ENCODE data around the gene ASTN2. TPM values are rescaled to one million over a fixed set of nuclear protein-coding genes. Genes with fewer than 3 reads are reported as not detected.

The ASTN2 gene
- total RNA-seq, 4 donors from 2014 or later: 3.2 to 7.0 (median 5.4) TPM

DNA sequence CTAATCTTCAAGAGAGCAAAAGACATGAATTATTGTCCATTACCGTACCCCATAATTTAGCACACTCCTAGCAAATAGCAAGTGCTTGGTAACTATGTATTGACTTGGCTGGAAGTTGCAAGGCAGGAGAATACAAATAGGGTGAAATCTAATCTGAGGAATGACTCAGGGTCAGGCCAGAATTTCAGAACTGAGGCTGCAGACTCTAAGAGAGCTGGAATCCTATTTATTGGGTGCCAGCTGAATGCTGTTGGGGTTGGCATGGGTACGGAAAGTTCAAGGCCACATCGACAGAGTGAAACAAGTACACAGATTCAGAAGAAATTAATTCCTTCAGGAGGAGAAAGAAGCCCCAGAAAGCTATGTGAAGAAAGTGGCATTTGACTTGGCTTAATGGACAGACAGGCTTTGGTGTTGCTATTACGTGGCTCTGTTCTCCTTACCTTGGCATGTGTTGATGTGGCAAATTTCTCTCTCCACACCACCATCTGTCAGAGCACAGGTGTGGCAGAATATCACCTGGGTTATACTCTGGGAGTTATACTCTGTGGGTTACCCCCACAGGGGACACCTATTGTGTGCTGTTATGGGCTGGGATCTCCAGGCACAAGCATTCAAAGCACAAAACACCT is 20.9 kb upstream of the ASTN2 start:
- TF ChIP-seq, protein P1, sequence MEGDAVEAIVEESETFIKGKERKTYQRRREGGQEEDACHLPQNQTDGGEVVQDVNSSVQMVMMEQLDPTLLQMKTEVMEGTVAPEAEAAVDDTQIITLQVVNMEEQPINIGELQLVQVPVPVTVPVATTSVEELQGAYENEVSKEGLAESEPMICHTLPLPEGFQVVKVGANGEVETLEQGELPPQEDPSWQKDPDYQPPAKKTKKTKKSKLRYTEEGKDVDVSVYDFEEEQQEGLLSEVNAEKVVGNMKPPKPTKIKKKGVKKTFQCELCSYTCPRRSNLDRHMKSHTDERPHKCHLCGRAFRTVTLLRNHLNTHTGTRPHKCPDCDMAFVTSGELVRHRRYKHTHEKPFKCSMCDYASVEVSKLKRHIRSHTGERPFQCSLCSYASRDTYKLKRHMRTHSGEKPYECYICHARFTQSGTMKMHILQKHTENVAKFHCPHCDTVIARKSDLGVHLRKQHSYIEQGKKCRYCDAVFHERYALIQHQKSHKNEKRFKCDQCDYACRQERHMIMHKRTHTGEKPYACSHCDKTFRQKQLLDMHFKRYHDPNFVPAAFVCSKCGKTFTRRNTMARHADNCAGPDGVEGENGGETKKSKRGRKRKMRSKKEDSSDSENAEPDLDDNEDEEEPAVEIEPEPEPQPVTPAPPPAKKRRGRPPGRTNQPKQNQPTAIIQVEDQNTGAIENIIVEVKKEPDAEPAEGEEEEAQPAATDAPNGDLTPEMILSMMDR (IDR thresholded peaks at IDR 0.05; ENCODE audit: low read depth): no peak

DNA sequence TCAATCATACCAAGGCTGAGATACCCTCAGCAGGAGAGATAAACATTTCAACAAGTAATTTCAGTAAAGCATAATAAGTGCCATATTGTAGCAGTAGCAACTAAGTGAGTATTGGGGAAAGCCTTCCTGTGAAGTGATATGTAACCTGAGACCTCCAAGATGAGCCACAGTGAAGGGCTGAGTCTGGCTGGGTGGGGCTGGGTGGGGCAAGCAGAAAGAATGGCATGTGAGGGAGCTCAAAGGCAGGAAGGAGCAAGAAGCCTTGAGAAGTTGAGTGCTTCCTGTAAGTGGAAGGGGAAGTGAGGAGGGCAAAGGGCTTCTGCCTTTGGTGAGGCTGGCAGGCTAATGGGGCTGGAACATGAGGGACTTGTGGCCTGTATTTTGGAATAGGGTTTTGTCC is 19.7 kb upstream of the ASTN2 start:
- TF ChIP-seq, protein P1 (IDR thresholded peaks at IDR 0.05; ENCODE audit: low read depth): no peak

DNA sequence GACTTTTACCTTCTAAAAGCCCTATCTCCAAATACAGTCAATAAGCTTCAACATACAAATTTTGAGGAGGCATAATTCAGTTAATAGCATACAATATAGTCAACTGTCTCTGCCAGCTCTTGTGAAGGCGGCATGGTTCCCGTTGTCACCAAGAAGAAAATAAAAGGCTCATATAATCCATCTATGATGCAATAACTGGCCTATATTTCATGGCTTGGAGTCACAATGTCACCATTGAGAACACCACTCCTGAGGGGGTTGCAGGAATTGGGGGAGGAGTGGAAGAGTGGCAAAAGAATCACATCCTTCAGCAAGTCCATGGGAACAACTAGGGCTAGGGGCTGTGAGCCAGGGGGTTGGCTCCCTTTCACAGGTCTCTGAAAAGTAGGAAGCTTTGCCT is 16.0 kb upstream of the ASTN2 start:
- TF ChIP-seq, protein P1 (IDR thresholded peaks at IDR 0.05; ENCODE audit: low read depth): no peak

DNA sequence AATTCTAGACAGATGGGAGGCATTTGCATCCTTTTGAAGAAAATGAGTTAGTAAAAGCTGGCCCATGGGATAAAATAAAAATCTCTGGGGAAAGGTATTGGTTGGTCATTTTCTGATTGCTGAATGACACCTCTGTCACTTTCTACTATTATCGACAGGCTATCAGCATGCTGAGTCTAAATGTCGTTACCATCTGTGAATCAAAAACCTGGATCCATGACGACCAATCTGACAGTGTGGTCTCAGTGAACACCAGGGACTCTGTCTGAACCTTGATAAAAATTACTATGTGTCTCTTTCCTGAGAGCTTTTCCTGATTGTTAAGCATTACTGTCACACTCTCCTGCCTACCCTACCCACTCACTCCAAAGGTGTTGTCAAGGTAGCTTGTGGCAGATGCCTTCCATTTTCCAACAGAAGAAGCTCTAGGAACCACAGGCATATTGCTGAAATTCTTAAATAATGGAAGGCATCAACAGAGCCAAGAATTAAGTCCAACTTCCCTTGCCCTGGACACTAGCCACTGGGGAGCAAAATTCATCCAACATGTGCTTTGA is 12.6 kb upstream of the ASTN2 start:
- TF ChIP-seq, protein P1 (IDR thresholded peaks at IDR 0.05; ENCODE audit: low read depth): no peak

DNA sequence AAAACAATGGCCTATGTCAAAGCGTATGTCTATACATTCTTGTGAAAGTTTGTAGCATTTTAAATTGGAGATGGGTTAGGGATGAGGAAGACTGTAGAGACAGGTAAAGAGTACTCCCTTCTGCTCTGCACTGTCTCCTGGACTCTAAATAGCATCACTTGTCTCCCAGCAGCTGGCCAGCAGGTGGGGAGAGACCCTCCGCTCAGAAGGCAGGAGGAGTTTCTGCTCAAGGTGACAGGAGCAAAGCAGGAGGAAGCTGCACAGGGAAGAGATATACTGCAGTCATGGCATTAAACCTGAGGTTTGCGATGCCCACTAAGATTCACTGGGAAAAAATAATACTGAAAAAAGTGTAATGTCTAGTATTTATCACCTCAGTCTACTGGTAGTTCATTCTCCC is 10.7 kb upstream of the ASTN2 start:
- TF ChIP-seq, protein P1 (IDR thresholded peaks at IDR 0.05; ENCODE audit: low read depth): no peak

DNA sequence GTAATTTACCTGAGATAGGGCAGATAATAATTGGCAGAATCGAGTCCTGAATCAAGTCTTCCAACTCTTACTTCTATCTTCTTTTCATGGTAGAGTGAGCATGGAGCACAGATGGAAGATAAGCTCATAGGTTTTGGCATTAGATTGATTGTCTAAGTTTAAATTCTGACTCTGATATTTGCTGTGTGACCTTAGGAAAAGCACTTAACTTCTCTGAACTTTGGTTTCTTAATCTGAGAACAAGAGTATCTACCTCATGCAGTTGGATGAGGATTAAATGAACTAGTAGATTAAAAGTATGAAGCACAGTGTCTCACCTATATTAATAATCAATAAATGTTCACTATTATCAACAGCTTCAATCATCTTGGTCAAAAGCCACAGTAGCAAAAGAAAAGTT is 9.4 kb upstream of the ASTN2 start:
- TF ChIP-seq, protein P1 (IDR thresholded peaks at IDR 0.05; ENCODE audit: low read depth): no peak

DNA sequence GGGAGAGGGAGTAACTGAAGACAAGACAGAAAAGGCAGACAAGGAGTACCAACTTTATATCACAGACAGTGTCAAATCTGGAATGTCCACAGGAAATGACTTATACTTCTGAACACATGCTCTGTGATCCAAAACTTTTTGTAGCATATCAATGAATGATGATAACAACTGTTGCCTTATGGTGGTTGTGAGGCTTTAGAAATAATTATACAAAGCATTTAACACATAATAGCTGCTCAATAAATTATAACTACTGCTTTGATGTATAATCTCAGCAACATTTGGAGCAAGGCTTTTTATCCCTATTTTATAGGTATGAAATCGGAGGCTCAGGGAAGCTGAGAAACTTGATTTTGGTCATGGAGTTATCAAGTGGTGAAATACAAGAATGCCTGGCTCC is 3.3 kb upstream of the ASTN2 start:
- TF ChIP-seq, protein P1 (IDR thresholded peaks at IDR 0.05; ENCODE audit: low read depth): no peak
